Common myeloid progenitor, CD34-positive (primary cell): Measurements from ENCODE around the gene POLR1G.

ENCODE experiments used
- CTCF ChIA-PET: fragments of 350-600 bp; sonication (Branson Sonifier 250); formaldehyde crosslinking; loops from one replicate; lab custom pipeline; 2021; ENCODE audit warnings: antibody characterized with exemption; lab: Charles Lee
- POLR2A ChIA-PET: fragments of 350-600 bp; sonication (Branson Sonifier 250); formaldehyde crosslinking; loops from one replicate; lab custom pipeline; 2021; ENCODE audit warnings: antibody characterized with exemption; lab: Charles Lee
- DNase-seq, 3 donors: peaks; one replicate each; pipeline versions ENCODE4 v3.0.0 to v3.0.0-alpha.2; 2013
- H3K27ac ChIP-seq, 2 experiments: 1 replicate in 1 of 2; 2 replicates in 1 of 2; pipeline ENCODE4 v1.7.0; 2013; ENCODE audit warnings: inconsistent platforms in 2 of 2, low read length in 2 of 2, mild to moderate bottlenecking in 2 of 2, low read depth in 1 of 2, moderate library complexity in 1 of 2; ENCODE audit not compliant: severe bottlenecking in 2 of 2, insufficient read depth in 1 of 2, poor library complexity in 1 of 2
- H3K27me3 ChIP-seq, 5 experiments: replicated peaks in 2 of 5; 1 replicate in 3 of 5; 2 replicates in 2 of 5; pipeline versions ENCODE4 v1.6.1 to v1.7.0; 2013; ENCODE audit warnings: low read length in 4 of 5, mild to moderate bottlenecking in 2 of 5, moderate library complexity in 2 of 5, inconsistent platforms in 1 of 5; ENCODE audit not compliant: insufficient read depth in 5 of 5, control insufficient read depth in 4 of 5
- H3K36me3 ChIP-seq, 4 experiments: 1 replicate in 2 of 4; 2 replicates in 2 of 4; pipeline versions ENCODE4 v1.6.1 to v1.7.0; 2013; ENCODE audit warnings: low read length in 3 of 4, control low read depth in 1 of 4, mild to moderate bottlenecking in 1 of 4; ENCODE audit not compliant: control insufficient read depth in 4 of 4, insufficient read depth in 4 of 4
- H3K4me1 ChIP-seq, 4 experiments: 1 replicate in 3 of 4; 2 replicates in 1 of 4; pipeline versions ENCODE4 v1.6.1 to v1.7.1; 2013; ENCODE audit warnings: low read length in 3 of 4, mild to moderate bottlenecking in 3 of 4, control low read depth in 1 of 4, inconsistent platforms in 1 of 4, moderate library complexity in 1 of 4; ENCODE audit not compliant: control insufficient read depth in 4 of 4, insufficient read depth in 4 of 4; ENCODE audit errors: control extremely low read depth in 1 of 4
- H3K4me3 ChIP-seq, 7 experiments: 1 replicate in 4 of 7; 2 replicates in 3 of 7; pipeline versions ENCODE4 v1.5.1 to v1.7.0; 2013; ENCODE audit warnings: mild to moderate bottlenecking in 7 of 7, low read length in 6 of 7, moderate library complexity in 6 of 7, inconsistent platforms in 2 of 7, low read depth in 2 of 7, control low read depth in 1 of 7; ENCODE audit not compliant: insufficient read depth in 4 of 7, control insufficient read depth in 1 of 7; ENCODE audit errors: extremely low read depth in 1 of 7
- H3K9me3 ChIP-seq, 5 experiments: 1 replicate in 4 of 5; 2 replicates in 1 of 5; pipeline versions ENCODE4 v1.6.1 to v1.7.1; 2013; ENCODE audit warnings: low read length in 4 of 5, mild to moderate bottlenecking in 2 of 5, inconsistent platforms in 1 of 5, low read depth in 1 of 5, moderate library complexity in 1 of 5; ENCODE audit not compliant: control insufficient read depth in 4 of 5, insufficient read depth in 2 of 5; ENCODE audit errors: control extremely low read depth in 1 of 5

POLR1G gene

DNA sequence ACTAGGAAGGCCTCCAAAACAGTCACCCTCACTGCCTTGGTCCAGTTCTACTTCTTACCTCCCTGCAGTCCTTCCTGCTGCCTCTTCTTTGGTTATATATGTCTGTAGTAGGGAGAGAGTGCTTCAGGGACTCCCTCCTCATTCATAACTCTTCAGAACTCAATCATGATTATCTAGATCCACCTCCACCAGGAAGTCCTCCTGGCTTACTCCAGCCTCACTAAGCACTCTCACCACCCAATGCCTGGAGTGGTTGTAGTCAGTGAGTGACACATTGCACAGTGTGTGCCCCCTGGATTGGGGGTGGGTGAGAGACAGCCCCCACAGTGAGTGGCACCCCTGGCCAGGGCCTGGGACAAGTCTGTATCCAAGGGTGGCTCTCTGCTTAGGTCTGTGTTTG, 51.3 kb downstream of the POLR1G start:
- no peak for DNase-seq
- Histone ChIP-seq H3K27ac (no peak overlapping the region), H3K27me3 (peaks cover 0 to 2% (median 0%) of the 10 kb centered on the region in 5 experiments), H3K36me3 (no peaks in the 10 kb centered on the region), H3K4me1 (peaks cover 0 to 27% (median 22%) of the 10 kb centered on the region in 4 experiments), H3K4me3 (no peak overlapping the region), H3K9me3 (no peaks in the 10 kb centered on the region)
- ChIA-PET CTCF (interaction anchor here (1.2 to 1.5 kb wide), 2 partner anchors 10 to 12 kb away, joined by 3 to 14 read pairs; partner anchors contain the start of gene FOSB), POLR2A (interaction anchor here (1.4 to 2.4 kb wide), 2 partner anchors 10 to 17 kb away, joined by 9 to 12 read pairs; partner anchors contain the start of gene FOSB)
